K562 (cell line): Measurements from ENCODE around the gene PALM3. TPM values are rescaled to one million over a fixed set of nuclear protein-coding genes. Genes with fewer than 3 reads are reported as not detected.

Experiments used
- ADNP ChIP-seq: fragments of 200-800 bp; sonication (Bioruptor generic); IDR thresholded peaks from 2 replicates; pipeline ENCODE4 v1.6.1; 2016; ENCODE audit warnings: missing genetic modification characterization, missing compliant biosample characterization
- BCOR ChIP-seq: fragments of 450-650 bp; IDR thresholded peaks from 2 replicates; pipeline ENCODE4 v1.6.1; 2016
- BRF1 ChIP-seq: IDR thresholded peaks from 3 replicates; pipeline ENCODE4 v1.6.1; 2011; ENCODE audit warnings: borderline replicate concordance, mild to moderate bottlenecking; ENCODE audit not compliant: insufficient read length; ENCODE audit errors: extremely low read depth
- CBX3 ChIP-seq, 2 experiments: IDR thresholded peaks; 1 replicate in 1 of 2; 2 replicates in 1 of 2; pipeline ENCODE4 v1.6.1; 2012; ENCODE audit warnings: inconsistent platforms in 2 of 2, low read length in 2 of 2, borderline replicate concordance in 1 of 2, control low read depth in 1 of 2
- MXI1 ChIP-seq: IDR thresholded peaks from 2 replicates; pipeline ENCODE4 v1.6.1; 2011; ENCODE audit warnings: low read depth, mild to moderate bottlenecking, improper control_type of control experiment, low read length
- RBM15 ChIP-seq: fragments of 200-400 bp; formaldehyde crosslinking; IDR thresholded peaks from 2 replicates; pipeline ENCODE4 v1.6.1; 2018; ENCODE audit warnings: mild to moderate bottlenecking, low read length, moderate library complexity; ENCODE audit not compliant: insufficient read depth
- RBM25 ChIP-seq: fragments of 200-400 bp; formaldehyde crosslinking; IDR thresholded peaks from 2 replicates; pipeline ENCODE4 v1.6.1; 2018; ENCODE audit warnings: low read length, low read depth, moderate library complexity; ENCODE audit not compliant: severe bottlenecking
- RCOR1 ChIP-seq, 2 experiments: IDR thresholded peaks; 2 replicates each; pipeline ENCODE4 v1.6.1; 2012; ENCODE audit warnings: low read depth in 2 of 2, low read length in 2 of 2, borderline replicate concordance in 1 of 2, improper control_type of control experiment in 1 of 2
- SUPT5H ChIP-seq: fragments of 450-650 bp; IDR thresholded peaks from 2 replicates; pipeline ENCODE4 v1.6.1; 2016
- TRIM24 ChIP-seq, 2 experiments: fragments of 450-650 bp; IDR thresholded peaks; 2 replicates each; pipeline ENCODE4 v1.6.1; 2016
- ZBTB8A ChIP-seq: fragments of 450-650 bp; IDR thresholded peaks from 2 replicates; pipeline ENCODE4 v1.6.1; 2018; ENCODE audit warnings: mild to moderate bottlenecking, moderate library complexity; ENCODE audit not compliant: partially characterized antibody
- ZC3H8 ChIP-seq: fragments of 450-650 bp; IDR thresholded peaks from 2 replicates; pipeline ENCODE4 v1.6.1; 2017
- ZNF263 ChIP-seq: sonication (generic); formaldehyde crosslinking; IDR thresholded peaks from 2 replicates; pipeline ENCODE4 v1.8.0; 2022; ENCODE audit warnings: mild to moderate bottlenecking, missing genetic modification reagents, borderline replicate concordance
- ZNF354B ChIP-seq: fragments of 250-450 bp; sonication (Bioruptor Pico); IDR thresholded peaks from 2 replicates; pipeline ENCODE4 v1.4.0; 2020
- ZNF507 ChIP-seq: conservative IDR thresholded peaks from 2 replicates; pipeline ENCODE4 v1.6.1; 2017; ENCODE audit warnings: missing genetic modification characterization, missing compliant biosample characterization
- polyA plus RNA-seq, 8 experiments: library from polyadenylated mRNA; depleted of rRNA in 4 of 8; stranded (reverse) in 5 of 8; unstranded in 3 of 8; fragments of >200 nt; fragmentation: Nextera tagmentation in 2 of 8; fragmentation: Illumina TruSeq in 1 of 8; extraction: Ambion mirVana in 2 of 8; extraction: Trizol in 1 of 8; gene quantifications; 2 replicates each; pipeline versions ENCODE4 v1.2.1 to v1.2.3, GENCODE V29; 2011 to 2014; ENCODE audit warnings: inconsistent platforms in 1 of 8, missing spikeins in 1 of 8
- total RNA-seq, 7 experiments: library from RNA; depleted of rRNA in 6 of 7; stranded (reverse); fragments of >200 nt in 6 of 7; fragmentation: Illumina TruSeq in 2 of 7; extraction: Trizol in 2 of 7; gene quantifications; 2 replicates each; pipeline versions ENCODE4 v1.2.1 to v1.2.3, GENCODE V29; 2011 to 2021; ENCODE audit warnings: low replicate concordance in 1 of 7
- TF ChIP-seq, protein P1 (sequence below): sonication (generic); formaldehyde crosslinking; IDR thresholded peaks from 2 replicates; pipeline ENCODE4 v1.8.1; 2022; ENCODE audit warnings: missing genetic modification reagents
- TF ChIP-seq, protein P2 (sequence below): fragments of 450-650 bp; IDR thresholded peaks from 2 replicates; pipeline ENCODE4 v1.6.1; 2018; ENCODE audit warnings: mild to moderate bottlenecking, low read depth; ENCODE audit not compliant: partially characterized antibody

Gene PALM3
- total and polyA plus RNA-seq, 9 of the 15 experiments (the other 6 are each of a cell fraction or from before 2014, with no cell fraction given): 0.07 to 9.3 (median 3.3) TPM

DNA sequence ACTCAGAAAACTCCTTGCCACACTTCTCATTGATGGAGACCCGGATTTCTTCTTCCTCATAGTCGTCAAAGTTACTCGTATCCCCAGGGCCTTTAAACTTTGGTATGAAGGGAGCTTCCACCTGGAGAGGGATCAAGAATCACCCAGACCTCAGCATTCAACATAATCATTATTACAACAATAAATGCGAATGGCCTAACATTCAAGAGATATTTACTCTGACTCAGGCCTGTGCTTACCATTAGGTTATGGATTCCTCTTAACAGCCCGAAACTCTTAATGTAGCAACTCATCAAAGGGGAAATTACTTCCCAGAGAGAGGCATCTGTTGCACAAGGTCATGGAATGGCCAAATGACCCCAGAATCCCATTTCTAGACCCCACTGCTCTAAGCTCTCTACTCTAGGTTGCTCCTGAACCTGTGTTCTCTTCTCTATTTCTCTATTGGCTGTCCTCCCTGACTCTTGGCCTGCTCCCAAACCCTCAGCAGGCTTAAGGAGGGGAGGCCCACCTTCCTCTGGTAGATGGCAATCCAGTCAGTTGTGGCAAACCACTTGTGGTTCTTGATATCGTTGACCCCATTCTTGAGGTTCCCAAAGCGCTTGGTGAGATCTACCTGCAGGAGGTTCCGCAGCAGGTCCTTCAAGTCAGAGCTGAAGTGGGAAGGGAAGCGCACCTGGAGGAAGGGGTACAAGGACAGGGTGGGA lies 31.4 kb upstream of the PALM3 start (continued):
- TF ChIP-seq MXI1 (no peak), ZBTB8A (no peak), ZNF263 (CRISPR knock-in tag) (no peak), RBM25 (peak; percentile 92), SUPT5H (0 out of 2 replicates have a peak, but pooled peaks have one; percentile 18), RBM15 (no peak), BRF1 (no peak), CBX3 (IDR thresholded peaks at IDR 0.05; ENCODE audit: borderline replicate concordance in 1 of 2, low read length in 2 of 2) (peak in 1 of 2 experiments; percentile 98; a peak in 2 of 3 replicates), RCOR1 (IDR thresholded peaks at IDR 0.05; ENCODE audit: borderline replicate concordance in 1 of 2, low read depth in 2 of 2, low read length in 2 of 2) (peak in 1 of 2 experiments; percentile 78; a peak in 3 of 4 replicates), TRIM24 (IDR thresholded peaks at IDR 0.05) (peak in 1 of 2 experiments; percentile 61; a peak in 2 of 4 replicates), ZNF354B (CRISPR knock-in tag) (peak; percentile 100), ZNF507 (tag) (peak; percentile 100), ZC3H8 (no peak), ADNP (tag) (peak; percentile 82), BCOR (peak; percentile 79)
- TF ChIP-seq, protein P1, sequence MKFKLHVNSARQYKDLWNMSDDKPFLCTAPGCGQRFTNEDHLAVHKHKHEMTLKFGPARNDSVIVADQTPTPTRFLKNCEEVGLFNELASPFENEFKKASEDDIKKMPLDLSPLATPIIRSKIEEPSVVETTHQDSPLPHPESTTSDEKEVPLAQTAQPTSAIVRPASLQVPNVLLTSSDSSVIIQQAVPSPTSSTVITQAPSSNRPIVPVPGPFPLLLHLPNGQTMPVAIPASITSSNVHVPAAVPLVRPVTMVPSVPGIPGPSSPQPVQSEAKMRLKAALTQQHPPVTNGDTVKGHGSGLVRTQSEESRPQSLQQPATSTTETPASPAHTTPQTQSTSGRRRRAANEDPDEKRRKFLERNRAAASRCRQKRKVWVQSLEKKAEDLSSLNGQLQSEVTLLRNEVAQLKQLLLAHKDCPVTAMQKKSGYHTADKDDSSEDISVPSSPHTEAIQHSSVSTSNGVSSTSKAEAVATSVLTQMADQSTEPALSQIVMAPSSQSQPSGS: no peak
- TF ChIP-seq, protein P2, sequence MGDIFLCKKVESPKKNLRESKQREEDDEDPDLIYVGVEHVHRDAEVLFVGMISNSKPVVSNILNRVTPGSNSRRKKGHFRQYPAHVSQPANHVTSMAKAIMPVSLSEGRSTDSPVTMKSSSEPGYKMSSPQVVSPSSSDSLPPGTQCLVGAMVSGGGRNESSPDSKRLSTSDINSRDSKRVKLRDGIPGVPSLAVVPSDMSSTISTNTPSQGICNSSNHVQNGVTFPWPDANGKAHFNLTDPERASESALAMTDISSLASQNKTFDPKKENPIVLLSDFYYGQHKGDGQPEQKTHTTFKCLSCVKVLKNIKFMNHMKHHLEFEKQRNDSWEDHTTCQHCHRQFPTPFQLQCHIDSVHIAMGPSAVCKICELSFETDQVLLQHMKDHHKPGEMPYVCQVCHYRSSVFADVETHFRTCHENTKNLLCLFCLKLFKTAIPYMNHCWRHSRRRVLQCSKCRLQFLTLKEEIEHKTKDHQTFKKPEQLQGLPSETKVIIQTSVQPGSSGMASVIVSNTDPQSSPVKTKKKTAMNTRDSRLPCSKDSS: peak; percentile 27
